ENCODE data around the gene MEG3.

The MEG3 gene

DNA sequence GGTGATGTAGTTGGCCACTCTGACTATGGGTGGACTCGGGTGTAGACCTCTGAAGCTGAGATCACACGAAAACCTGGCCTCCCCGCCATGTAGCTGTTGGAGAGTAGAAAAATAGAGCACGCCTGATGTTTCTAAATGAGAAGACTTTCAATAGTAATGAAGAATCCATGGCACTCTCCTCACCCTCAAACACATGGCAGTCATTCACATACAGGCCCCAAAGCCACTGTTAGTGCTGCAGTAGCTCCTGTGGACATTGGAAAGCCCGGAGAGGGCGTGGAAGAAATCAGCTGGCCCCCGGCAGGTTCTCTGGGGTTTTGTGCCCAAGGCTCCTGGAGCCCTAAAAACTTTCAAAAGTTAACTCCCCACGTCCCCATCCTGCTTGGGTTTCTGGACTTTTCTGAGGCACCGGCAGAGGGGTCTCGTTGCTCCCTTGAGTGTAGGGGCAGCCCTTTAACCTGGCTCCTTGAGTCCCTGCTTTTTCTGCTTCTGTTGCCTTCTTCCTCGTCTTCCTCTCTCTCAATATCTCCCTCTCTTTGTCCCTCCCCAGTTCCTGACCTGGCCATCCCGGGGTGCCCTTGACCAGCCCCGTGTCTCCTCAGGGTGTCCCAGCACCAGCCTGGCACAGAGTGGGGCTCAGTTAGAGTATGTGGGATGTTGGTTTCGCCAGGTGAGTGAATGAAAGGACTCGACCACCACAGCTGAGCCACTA is 8.3 kb downstream of the MEG3 start:
- DNase-seq, result no peak

DNA sequence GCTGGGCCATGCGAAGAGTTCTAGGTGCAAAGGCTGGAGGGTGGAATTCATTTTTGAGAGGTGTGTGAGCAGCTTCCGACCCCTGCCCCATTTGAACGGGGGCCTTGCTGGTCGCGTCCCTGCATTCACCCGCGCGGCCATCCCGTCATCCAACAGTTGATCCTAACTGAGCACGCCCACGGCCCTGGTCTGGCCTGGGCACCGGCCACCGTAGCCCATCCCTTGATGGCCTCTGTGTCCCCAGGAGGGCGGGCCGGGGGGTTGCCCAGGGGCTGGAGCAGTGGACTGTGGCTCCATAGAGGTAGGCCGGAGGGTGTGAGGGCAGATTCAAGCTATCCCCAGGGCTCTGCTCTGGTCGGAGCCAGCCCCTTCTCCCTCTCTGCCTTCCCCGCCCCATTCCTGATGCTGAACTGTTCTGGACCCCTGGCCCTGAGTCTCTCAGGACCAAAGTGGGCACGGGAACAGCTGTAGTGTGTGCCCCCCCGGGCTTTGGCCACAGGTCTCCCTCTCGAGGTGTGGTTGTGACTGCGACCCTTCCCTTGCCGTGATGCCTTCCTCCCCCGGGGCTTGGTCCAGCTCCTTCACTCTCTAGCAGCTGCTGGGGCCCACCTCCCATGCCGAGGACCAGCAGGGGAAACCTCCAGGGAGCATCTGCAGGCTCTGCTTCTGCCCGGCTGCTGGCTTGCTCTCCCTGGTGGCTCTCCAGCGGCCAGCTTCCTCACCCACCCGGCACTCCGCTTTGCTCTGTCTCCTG is 9.1 kb downstream of the MEG3 start:
- DNase-seq, result no peak

GRCh38 chr14:100835548-100836310 is 9.8 kb downstream of the MEG3 start:
- no peak for DNase-seq

GRCh38 chr14:100836311-100836805 is 10.4 kb downstream of the MEG3 start:
- no peak for DNase-seq

DNA sequence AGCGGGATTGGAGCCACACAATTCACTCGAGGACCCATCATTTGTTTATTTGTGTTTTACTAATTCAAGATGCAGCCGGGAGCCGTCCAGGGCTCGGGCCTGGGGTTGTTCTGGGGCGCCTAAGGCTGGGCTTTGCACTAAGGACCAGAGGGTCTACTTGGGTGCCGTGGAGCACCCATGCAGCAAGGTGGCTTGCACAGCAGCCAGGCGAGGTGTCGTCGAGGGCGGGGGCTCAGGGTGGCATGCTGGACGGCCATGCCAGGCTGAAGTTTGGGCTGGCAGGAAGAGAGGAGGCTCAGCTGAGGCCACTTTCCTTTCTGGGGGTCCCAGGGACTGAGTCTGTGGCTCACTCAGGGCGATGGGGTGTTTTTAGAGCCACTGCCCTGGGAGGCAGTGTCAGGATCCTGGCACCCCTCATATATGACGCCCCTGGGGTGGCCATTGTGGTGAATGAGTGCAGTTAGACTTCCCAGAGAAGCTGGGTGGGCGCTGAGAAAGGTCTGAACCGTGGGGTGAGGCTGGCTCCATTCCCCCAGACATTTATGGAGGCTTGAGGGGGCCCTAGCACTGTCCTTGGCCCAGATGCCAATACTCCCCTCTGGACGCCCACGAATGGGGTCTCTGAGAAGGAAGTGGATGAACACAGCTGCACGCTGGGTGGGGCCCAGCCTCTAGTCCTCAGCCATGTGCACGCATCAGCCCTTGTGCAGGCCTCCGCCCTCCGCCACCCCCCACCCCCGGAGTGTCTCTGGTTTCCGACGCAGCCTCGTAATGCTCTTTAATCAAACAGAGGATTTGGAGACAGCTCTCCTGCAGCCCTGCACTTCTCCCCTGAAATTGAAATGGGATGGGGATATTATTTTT is 11.3 kb downstream of the MEG3 start:
- DNase-seq, result no peak

GRCh38 chr14:100837805-100838350 is 12.0 kb downstream of the MEG3 start:
- no peak for DNase-seq

- no peak for DNase-seq
These were observed 12.8 kb downstream of the MEG3 start for GRCh38 chr14:100838493-100839314.

DNA sequence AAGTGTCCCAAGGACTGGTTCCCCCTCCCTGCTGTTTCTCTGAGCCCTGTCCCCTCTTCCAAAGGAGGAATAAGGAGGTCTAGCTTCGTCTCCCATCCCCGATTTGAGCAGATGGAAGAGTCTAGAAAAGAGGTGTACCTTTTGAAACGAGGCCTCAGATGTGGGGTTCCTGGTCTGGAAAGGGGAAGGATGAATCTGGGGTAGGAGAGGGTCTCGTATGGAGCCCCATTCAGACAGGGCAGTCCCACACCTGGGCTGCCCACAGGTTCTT is 13.3 kb downstream of the MEG3 start:
- no peak for DNase-seq

GRCh38 chr14:100839681-100840111 is 13.8 kb downstream of the MEG3 start:
- DNase-seq, result no peak

DNA sequence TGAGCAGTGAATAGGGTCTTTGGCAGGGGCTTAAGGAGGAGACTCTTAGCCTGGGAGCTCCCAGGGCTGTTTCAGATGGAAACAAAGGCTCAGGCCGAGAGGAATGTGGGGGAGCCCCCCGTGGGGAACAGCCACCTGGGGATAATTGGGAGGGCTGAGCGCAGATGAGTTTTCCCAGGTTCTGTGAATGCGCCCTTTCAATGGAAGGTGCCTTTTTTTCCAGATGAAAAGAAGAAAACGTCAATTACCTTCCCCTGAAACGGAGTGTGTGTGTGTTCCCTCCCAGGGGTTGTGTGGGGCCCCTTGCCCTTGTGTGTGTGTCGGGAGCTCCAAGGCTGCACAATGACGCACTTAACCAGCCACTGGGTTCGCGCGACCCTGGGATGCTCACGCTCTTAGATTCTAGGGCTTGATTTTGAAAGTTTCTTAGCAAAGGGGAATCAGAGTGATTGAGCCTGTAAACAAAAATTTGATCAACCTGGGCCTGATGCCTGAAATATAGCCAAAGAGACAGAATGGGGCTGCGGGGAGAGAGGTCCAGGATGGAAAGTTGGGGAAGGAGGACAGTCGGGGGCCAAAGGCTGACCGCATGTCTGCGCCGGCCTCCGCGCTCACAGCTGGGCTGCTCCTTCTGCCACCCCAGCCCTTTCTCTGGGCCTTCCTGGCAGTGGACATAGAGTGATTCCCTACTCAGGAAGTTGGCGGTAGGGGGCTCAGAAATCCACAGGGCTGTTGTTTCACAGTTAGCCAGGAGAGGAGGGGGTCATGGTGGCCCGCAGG is 14.6 kb downstream of the MEG3 start:
- DNase-seq, result no peak

- DNase-seq, result no peak
These were observed 15.3 kb downstream of the MEG3 start for GRCh38 chr14:100841066-100841760.

GRCh38 chr14:100841761-100842403 is 16.0 kb downstream of the MEG3 start:
- no peak for DNase-seq

GRCh38 chr14:100842799-100843198 is 16.9 kb downstream of the MEG3 start:
- DNase-seq, result peak; percentile 94

DNA sequence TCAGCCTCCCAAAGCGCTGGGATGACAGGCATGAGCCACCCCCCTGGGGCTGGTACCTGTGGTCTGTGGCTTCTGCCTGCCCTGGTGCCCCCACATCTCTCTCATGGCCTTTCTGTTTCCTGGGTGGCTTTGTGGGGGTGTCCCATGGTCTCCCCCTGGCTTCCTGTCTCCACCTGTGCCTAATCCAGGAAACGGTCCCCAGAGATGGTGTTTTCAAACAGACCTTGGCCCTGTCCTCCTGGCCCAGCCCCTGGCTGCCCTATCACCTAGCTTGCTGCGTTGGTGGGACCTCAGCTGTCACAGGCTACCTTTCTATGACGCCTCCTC is 18.1 kb downstream of the MEG3 start:
- DNase-seq, result no peak

DNA sequence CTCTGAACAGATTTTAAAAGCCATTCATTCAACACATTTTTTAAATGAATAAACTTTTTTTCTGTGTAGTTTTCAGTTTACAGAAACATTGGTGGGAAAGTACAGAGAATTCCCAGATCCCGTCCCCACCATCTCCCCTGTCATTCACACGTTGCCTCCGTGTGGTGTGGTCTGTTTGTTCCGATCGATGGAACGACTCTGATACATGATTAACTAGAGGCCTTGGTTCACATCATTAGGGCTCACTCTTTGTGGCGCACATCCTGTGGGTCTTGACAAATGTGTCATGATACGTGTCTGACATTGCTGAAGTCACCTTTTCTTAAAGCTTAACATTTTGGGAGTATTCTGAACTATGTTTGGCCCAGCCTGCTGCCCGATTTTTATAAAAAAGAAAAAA is 18.5 kb downstream of the MEG3 start:
- DNase-seq, result no peak

DNA sequence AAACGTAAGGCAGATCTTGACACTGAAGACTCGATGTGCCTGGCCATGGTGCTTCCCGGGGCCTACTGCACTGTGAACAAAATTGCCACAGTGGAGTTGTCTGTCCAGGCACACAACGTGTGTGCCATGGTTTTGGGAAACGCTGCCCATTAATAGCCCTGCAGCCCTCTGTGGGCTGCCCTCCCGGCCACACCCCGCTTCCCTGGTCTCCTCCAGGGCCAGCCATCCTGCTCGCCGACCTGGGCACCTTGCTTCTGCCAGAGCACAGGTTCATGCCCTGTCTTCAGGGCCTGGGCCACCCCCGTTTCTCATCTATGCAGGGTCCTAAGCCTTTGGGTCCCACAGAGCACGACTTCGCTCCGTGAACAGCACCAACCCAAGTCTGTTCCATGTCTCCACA is 18.9 kb downstream of the MEG3 start:
- no peak for DNase-seq

DNA sequence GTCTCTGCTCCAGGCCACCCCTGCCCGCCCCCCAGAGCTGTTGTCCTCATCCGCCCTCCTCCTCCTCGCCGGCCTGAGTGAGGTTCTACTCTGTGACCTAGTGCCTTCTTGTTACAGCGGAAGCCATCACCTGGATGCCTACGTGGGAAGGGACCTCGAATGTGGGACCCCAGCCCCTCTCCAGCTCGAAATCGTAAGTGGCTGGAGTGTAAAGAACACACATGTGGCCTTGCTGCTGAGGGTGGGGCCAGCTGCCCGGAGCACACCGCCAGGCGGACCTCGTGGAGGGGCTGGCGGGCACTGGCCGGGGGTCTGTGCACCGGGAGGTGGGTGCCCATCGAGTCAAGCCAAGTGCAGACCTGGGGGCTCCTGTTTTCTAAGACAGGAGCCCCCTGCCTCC is 19.4 kb downstream of the MEG3 start:
- DNase-seq, result no peak

GRCh38 chr14:100846309-100846859 is 20.5 kb downstream of the MEG3 start:
- DNase-seq, result no peak

DNA sequence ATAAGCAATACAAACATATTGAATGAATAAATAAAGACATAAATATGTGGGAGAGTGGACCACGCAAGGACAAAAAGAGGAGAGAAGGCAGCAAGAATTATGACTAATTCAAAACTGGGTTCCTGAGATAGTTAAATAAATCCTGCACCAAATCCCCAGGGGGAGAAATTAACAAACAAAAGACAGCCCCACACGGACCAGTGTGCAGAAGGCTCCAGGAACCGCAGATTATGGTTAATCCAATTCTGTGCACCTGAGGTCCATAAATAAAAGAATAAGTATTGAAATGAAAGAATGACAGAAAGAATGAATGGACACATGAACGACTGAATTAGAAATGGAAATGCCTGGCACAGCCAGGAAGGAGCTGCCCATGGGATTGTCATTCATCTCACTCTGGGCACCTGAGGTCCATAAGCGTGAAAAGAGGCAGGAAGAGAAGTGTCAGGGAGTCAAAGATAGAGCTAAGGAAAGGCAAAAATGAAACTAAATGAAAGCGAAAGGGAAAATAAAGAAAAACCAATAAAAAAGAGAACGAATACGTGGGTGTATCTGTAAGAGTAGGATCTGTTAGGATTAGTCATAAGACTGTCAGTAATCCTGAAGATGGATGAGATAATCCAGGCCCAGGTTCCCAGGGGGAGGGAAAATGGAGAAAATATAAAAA is 23.3 kb downstream of the MEG3 start:
- DNase-seq, result no peak
